GM18520 (cell line): ENCODE results near the gene MAN1C1.
"Not testable (repeated sequence)": the region's sequence is repeated elsewhere in the genome, so short reads cannot be mapped to it uniquely, and the experiment has no call there.

Experiments used
- ATAC-seq: cut with Tn5 transposase; IDR thresholded peaks from one replicate; pipeline ENCODE4 v1.9.1; 2021; ENCODE audit not compliant: unreplicated experiment

The MAN1C1 gene

GRCh38 chr1:25583519-25584370 is 32.8 kb upstream of the MAN1C1 start:
- ATAC-seq: no peak

- no peak for ATAC-seq
Observed at GRCh38 chr1:25586181-25586588, 30.4 kb upstream of the MAN1C1 start.

GRCh38 chr1:25587290-25587689 is 29.3 kb upstream of the MAN1C1 start:
- no peak for ATAC-seq

- ATAC-seq: not testable (repeated sequence)
Observed at GRCh38 chr1:25588224-25588623, 28.4 kb upstream of the MAN1C1 start.

- ATAC-seq: not testable (repeated sequence)
Observed at GRCh38 chr1:25588786-25589185, 27.8 kb upstream of the MAN1C1 start.

- no peak for ATAC-seq
Observed at GRCh38 chr1:25590096-25590824, 26.3 kb upstream of the MAN1C1 start.

- no peak for ATAC-seq
Observed at GRCh38 chr1:25593861-25594260, 22.7 kb upstream of the MAN1C1 start.

- ATAC-seq: no peak
Observed at GRCh38 chr1:25594971-25595370, 21.6 kb upstream of the MAN1C1 start.

- ATAC-seq: not testable (repeated sequence)
Observed at GRCh38 chr1:25596641-25597040, 19.9 kb upstream of the MAN1C1 start.

- ATAC-seq: no peak
Observed at GRCh38 chr1:25598879-25599278, 17.7 kb upstream of the MAN1C1 start.

GRCh38 chr1:25599969-25600610 is 16.5 kb upstream of the MAN1C1 start:
- no peak for ATAC-seq

- ATAC-seq: not testable (repeated sequence)
Observed at GRCh38 chr1:25600971-25601699, 15.5 kb upstream of the MAN1C1 start.

- not testable (repeated sequence) for ATAC-seq
Observed at GRCh38 chr1:25603779-25604538, 12.6 kb upstream of the MAN1C1 start.

- ATAC-seq: no peak
Observed at GRCh38 chr1:25607123-25607522, 9.5 kb upstream of the MAN1C1 start.

GRCh38 chr1:25608488-25609178 is 8.0 kb upstream of the MAN1C1 start:
- peak; percentile 60 for ATAC-seq

GRCh38 chr1:25609921-25610320 is 6.7 kb upstream of the MAN1C1 start:
- no peak for ATAC-seq

GRCh38 chr1:25610822-25611630 is 5.6 kb upstream of the MAN1C1 start:
- ATAC-seq: no peak

GRCh38 chr1:25611843-25612242 is 4.7 kb upstream of the MAN1C1 start:
- ATAC-seq: no peak

GRCh38 chr1:25612421-25612820 is 4.2 kb upstream of the MAN1C1 start:
- ATAC-seq: no peak
